ENCODE data around the gene ATP6V0A1. TPM values are rescaled to one million over a fixed set of nuclear protein-coding genes. Genes with fewer than 3 reads are reported as not detected.
"Not testable (repeated sequence)": the region's sequence is repeated elsewhere in the genome, so short reads cannot be mapped to it uniquely, and the experiment has no call there.

The ATP6V0A1 gene
- total RNA-seq, 1 experiment from 2014 or later = 25.7 TPM

- no peak for DNase-seq (ENCODE audit: extremely low read depth, low read depth)
These were observed 78.6 kb downstream of the ATP6V0A1 start for GRCh38 chr17:42537156-42537805.

- DNase-seq (ENCODE audit: extremely low read depth, low read depth) = no peak
These were observed 79.3 kb downstream of the ATP6V0A1 start for GRCh38 chr17:42537826-42538451.

- DNase-seq (ENCODE audit: extremely low read depth, low read depth) = no peak
These were observed 79.8 kb downstream of the ATP6V0A1 start for GRCh38 chr17:42538482-42538881.

- DNase-seq (ENCODE audit: extremely low read depth, low read depth) = not testable (repeated sequence)
These were observed 81.9 kb downstream of the ATP6V0A1 start for GRCh38 chr17:42540558-42540957.

GRCh38 chr17:42541041-42541833 is 82.6 kb downstream of the ATP6V0A1 start:
- no peak for DNase-seq (ENCODE audit: extremely low read depth, low read depth)

GRCh38 chr17:42543190-42544079 is 84.8 kb downstream of the ATP6V0A1 start:
- DNase-seq (ENCODE audit: extremely low read depth, low read depth) = no peak

- no peak for DNase-seq (ENCODE audit: extremely low read depth, low read depth)
These were observed 86.2 kb downstream of the ATP6V0A1 start for GRCh38 chr17:42544874-42545283.

GRCh38 chr17:42545755-42546505 is 87.3 kb downstream of the ATP6V0A1 start:
- not testable (repeated sequence) for DNase-seq (ENCODE audit: extremely low read depth, low read depth)

- DNase-seq (ENCODE audit: extremely low read depth, low read depth) = no peak
These were observed 88.4 kb downstream of the ATP6V0A1 start for GRCh38 chr17:42547001-42547461.

GRCh38 chr17:42547698-42548069 is 89.0 kb downstream of the ATP6V0A1 start:
- no peak for DNase-seq (ENCODE audit: extremely low read depth, low read depth)

GRCh38 chr17:42548070-42548837 is 89.6 kb downstream of the ATP6V0A1 start:
- peak; percentile 70 for DNase-seq (ENCODE audit: extremely low read depth, low read depth)

- no peak for DNase-seq (ENCODE audit: extremely low read depth, low read depth)
These were observed 90.5 kb downstream of the ATP6V0A1 start for GRCh38 chr17:42548993-42549755.

GRCh38 chr17:42552736-42553135 is 94.1 kb downstream of the ATP6V0A1 start, which contains the start of gene HSD17B1:
Gene HSD17B1, plus strand, starts transcription at chr17:42552923. Its CDS starts 11 bp downstream, at chr17:42552934.
- DNase-seq (ENCODE audit: extremely low read depth, low read depth) = not testable (repeated sequence)

- no peak for DNase-seq (ENCODE audit: extremely low read depth, low read depth)
These were observed 94.6 kb downstream of the ATP6V0A1 start for GRCh38 chr17:42553161-42553818.

GRCh38 chr17:42553866-42554249 is 95.2 kb downstream of the ATP6V0A1 start:
- no peak for DNase-seq (ENCODE audit: extremely low read depth, low read depth)

GRCh38 chr17:42554250-42555121 is 95.8 kb downstream of the ATP6V0A1 start:
- peak; percentile 54 for DNase-seq (ENCODE audit: extremely low read depth, low read depth)
